ENCODE measurements around the gene TRAPPC10.

Gene TRAPPC10, protein sequence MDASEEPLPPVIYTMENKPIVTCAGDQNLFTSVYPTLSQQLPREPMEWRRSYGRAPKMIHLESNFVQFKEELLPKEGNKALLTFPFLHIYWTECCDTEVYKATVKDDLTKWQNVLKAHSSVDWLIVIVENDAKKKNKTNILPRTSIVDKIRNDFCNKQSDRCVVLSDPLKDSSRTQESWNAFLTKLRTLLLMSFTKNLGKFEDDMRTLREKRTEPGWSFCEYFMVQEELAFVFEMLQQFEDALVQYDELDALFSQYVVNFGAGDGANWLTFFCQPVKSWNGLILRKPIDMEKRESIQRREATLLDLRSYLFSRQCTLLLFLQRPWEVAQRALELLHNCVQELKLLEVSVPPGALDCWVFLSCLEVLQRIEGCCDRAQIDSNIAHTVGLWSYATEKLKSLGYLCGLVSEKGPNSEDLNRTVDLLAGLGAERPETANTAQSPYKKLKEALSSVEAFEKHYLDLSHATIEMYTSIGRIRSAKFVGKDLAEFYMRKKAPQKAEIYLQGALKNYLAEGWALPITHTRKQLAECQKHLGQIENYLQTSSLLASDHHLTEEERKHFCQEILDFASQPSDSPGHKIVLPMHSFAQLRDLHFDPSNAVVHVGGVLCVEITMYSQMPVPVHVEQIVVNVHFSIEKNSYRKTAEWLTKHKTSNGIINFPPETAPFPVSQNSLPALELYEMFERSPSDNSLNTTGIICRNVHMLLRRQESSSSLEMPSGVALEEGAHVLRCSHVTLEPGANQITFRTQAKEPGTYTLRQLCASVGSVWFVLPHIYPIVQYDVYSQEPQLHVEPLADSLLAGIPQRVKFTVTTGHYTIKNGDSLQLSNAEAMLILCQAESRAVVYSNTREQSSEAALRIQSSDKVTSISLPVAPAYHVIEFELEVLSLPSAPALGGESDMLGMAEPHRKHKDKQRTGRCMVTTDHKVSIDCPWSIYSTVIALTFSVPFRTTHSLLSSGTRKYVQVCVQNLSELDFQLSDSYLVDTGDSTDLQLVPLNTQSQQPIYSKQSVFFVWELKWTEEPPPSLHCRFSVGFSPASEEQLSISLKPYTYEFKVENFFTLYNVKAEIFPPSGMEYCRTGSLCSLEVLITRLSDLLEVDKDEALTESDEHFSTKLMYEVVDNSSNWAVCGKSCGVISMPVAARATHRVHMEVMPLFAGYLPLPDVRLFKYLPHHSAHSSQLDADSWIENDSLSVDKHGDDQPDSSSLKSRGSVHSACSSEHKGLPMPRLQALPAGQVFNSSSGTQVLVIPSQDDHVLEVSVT

DNA sequence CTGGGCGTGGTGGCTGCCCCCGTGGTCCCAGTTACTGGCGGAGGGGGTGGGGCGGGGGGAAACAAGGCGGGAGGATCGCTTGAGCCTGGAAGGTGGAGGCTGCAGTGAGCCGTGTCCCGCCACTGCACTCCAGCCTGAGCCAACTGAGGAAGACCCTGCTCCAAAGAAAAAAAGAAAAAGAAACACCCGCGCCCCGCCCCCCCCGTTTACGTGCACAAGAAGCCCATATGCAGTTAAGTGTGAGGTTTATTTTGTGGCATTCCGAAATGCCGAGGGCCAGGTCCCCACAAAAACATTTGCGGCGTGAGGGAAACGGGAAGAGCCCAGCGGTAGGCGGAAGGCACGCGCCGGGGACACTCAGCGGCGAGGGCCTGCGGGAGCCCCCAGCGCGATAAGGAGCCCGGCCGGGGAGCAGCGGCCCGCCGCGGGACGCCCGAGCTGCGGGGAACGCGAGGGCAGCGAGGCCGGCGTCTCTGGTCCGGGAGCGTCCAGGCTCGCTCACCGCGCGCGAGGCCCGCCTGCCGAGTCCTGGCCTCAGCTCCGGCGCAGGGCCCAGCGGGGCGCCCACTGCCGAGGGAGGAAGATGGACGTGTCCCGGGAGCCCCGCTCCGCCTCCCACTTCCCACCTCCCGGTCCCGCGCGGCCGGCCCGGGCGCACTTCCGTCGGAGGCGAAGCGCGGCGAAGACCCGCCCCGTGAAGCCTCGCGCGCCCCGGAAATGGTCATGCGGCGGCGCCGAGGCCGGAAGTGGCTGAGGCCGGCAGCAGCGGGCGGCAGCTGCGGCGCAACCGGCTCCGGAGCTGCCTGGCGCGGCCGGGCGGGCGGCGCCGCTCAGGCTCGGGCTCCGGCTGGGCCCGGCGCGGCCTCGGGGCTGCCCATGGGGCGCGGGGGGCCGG lies at the start of gene TRAPPC10:
TRAPPC10 (plus strand) TSS at position 731 of the 895 bp plus-strand sequence. CDS start 185 bp downstream, outside the sequence.
- DNase-seq (ENCODE audit: low read depth in 2 of 2): peak; percentile 52 to 76

DNA sequence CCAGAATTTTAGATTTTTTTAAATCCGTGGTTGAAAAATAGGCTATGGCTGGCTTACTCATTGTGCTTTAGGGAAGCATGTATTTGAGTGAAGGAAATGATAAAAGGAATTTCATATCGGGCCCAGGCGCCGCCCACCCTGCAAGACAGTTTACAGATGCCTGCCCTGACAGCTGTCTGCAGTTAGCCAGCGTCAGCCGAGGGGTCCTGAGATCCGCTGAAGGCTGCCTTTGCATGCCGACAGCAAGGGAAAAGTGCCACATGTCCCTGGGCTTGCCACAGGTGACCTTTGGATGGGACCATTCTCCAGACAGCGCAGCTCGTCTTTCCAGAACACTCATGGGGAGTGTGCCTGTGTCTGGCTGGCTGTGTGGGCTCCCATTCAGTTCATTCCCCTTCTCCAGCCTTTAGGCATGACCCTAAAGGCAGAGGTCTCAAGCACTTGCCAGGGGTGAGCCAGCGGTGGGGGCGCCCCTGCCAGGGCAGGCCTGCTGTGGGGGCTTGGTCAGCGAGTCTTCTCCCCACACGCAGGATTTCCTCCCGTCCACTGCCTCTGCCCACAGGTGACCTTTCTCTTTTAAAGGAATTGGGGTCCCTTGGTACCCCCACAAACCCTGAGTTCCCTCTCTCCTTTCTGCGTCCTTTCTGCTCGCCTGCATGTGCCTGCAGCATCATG lies 46.1 kb upstream of the TRAPPC10 start:
- no peak for DNase-seq (ENCODE audit: low read depth in 2 of 2)

DNA sequence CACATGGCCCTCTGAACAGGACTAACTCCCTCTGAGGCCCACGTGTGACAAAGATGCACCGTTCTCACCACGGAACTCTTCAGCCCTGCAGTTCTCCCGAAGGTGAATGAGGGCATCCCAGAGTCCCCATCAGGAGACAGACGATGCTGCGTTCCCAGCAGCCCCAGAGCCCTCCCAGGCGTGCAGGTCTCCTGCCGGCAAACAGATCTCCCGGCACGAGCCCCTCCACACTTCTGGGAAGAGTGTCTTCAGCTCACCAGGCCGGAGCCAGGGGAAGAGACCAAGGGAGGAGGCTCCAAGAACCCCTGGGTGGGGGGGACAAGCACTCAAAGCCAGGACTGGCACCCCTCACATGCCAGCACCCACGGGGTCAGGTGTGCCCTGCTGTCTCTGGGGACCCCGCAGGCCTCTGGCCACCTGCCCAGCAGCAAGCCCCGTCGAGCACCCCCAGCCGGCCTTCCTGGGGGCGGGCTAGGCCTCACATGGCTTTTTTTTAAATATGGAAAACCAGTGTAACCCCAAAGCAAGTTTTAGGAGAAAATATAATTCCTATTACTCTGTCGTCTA lies 45.1 kb upstream of the TRAPPC10 start:
- DNase-seq (ENCODE audit: low read depth in 2 of 2): no peak

DNA sequence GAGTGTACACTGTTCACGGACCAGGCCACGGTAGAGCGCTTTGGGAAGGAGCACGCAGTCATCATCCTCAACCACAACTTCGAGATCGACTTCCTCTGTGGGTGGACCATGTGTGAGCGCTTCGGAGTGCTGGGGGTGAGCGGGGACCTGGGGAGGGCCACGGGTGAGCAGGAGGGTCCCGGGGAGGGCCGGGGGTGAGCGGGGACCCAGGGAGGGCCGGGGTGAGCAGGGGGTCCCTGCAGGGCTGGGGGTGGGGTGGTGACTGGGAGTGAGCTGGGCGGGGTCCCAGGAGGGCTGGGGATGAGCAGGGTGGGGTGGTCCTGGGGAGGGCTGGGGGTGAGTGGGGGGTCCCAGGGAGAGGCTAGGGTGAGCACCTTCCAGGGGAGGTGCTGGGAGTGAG lies 44.1 kb upstream of the TRAPPC10 start:
- DNase-seq (ENCODE audit: low read depth in 2 of 2): no peak

GRCh38 chr21:43968410-43969114 lies 43.5 kb upstream of the TRAPPC10 start:
- DNase-seq (ENCODE audit: low read depth in 2 of 2): no peak

- DNase-seq (ENCODE audit: low read depth in 2 of 2): no peak
Measured at GRCh38 chr21:43969115-43969444, 43.0 kb upstream of the TRAPPC10 start.

DNA sequence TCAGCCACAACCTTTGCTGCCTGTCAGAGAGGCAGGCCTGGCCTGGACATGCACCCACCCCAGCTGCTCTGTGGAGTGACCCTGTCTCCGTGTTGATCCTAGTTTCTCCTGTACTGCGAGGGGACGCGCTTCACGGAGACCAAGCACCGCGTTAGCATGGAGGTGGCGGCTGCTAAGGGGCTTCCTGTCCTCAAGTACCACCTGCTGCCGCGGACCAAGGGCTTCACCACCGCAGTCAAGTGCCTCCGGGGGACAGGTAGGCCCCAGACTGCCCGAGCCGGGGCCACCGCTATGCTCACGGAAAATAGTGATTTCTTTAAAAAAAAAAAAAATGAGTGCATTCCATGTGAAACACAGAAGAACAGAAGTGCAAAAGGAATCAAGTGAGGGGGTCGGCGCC lies 41.6 kb upstream of the TRAPPC10 start:
- no peak for DNase-seq (ENCODE audit: low read depth in 2 of 2)

DNA sequence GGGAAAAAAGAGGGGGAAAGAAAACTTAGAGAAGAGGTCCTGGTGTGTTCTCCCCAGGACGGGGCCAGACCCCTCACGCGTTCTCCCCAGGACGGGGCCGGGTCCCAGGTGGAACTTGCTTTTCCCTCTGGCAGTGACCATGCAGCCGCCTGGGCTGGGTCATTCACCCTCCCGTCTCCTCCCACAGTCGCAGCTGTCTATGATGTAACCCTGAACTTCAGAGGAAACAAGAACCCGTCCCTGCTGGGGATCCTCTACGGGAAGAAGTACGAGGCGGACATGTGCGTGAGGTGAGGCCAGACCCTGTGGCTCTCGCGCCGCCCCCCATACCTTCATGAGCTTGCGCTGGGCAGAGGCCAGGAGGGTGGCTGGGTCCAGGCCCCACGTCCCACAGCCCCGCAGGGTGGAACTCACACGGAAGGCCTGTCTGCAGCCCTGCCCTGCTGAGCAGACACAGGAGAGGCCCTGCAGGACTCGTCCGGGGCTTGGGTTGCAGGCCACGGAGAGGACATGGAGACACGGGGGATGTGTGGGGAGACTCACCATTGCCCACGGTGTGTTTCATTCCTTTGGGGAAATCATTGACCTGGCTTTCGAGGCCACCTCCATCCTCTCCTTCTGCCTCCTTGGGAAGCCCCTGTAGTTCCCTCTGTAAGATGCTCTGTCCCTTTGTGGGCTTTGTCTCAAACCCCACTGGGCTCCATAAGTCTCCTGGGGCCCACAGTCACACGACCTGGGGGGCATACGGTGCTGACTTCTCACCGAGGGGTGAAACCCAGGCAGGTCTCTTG lies 40.7 kb upstream of the TRAPPC10 start:
- DNase-seq (ENCODE audit: low read depth in 2 of 2): no peak

- no peak for DNase-seq (ENCODE audit: low read depth in 2 of 2)
Measured at GRCh38 chr21:43971992-43972255, 40.2 kb upstream of the TRAPPC10 start.

DNA sequence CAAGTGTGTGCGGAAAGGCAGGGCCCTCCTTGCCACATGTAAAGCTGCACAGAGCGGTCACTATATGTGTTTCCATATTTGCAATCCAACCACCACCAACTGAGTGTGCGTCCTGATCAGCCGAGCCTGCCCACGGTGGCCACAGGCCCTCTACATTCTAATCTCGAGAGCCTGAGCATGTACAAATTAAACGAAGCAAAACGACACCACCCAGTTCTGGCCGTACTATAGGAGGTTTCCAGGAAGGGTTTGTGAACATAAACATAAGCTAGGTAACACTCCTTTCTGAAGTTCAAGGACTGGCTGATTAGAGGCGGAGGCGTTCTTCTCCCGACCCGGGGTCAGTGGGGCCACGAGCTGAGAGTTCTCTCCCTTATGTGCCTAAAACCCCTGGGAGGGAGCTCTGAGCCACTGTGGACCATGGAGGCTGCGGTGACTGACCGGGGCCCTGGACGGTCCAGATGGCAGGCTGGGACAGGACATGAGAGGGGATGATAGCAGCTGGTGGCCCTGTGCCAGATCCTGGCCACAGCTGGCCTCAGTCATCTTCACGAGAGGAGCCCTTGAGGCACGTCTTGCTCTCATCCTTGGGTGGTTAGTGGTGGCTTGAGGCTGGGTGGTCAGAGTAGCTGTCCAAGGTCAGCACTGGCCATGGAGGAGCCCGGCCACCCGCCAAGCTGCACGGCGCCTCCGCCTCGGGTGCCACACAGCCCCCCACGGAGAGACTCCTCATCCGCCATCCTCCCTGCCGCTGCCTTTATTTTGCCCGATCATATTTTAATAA lies 39.1 kb upstream of the TRAPPC10 start:
- DNase-seq (ENCODE audit: low read depth in 2 of 2): no peak

- no peak for DNase-seq (ENCODE audit: low read depth in 2 of 2)
Measured at GRCh38 chr21:43973634-43973955, 38.5 kb upstream of the TRAPPC10 start.

DNA sequence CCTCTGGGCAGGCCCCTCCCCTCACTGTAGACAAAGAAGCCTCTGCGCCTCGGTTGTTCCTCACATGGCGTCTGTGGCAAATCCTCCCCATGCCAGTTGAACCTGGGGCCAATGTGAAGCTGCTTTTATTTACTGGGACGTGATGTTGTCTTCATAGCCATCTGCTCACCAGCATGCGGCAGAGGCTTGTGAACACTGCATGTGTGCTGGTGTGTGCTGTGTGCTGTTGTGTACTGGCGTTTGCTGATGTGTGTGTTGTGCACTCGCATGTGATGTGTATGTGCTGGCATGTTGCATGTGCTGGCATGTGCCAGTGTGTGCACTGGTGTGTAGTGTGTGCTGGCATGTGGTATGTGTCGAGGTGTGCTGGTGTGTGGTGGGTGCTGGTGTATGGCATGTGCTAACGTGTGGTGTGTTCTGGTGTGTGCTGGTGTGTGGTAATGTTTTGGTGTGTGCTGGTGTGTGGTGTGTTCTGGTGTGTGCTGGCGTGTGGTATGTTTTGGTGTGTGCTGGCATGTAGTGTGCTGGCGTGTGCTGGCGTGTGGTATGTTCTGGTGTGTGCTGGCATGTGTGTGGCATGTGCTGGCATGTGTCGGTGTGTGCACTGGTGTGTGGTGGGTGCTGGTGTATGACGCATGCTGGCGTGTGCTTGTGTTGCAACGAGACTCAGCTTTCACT lies 37.2 kb upstream of the TRAPPC10 start:
- no peak for DNase-seq (ENCODE audit: low read depth in 2 of 2)

DNA sequence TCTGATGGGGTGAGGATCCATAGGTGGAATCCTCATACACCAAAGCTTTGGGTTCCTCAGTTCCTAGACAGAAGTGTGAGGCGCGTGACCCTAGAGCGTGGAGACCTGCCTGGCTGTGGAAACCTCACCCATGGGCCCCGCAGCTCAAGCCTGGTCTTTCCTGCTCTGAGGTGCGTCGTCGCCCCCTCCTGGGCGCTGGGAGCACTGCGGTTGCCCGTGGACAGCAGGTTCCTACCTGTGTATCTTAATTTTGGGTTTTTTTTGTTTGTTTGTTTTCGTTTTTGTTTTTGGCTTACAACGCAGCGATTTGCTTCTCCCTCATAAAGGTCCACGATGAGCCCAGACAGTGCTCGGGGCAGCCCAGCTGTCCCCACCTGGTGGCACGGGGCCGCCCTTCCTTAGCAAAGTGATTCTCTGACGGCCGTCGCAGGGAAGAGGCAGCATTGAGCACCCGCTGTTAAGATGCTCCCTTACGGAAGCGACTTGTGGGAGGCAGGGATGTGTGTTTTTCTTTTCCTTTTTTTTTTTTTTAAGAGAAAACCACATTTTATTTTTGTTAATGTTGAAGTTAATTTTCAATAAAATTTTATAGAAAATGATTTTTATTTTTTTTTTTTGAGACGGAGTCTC lies 36.5 kb upstream of the TRAPPC10 start:
- peak; percentile 63 to 81 for DNase-seq (ENCODE audit: low read depth in 2 of 2)

DNA sequence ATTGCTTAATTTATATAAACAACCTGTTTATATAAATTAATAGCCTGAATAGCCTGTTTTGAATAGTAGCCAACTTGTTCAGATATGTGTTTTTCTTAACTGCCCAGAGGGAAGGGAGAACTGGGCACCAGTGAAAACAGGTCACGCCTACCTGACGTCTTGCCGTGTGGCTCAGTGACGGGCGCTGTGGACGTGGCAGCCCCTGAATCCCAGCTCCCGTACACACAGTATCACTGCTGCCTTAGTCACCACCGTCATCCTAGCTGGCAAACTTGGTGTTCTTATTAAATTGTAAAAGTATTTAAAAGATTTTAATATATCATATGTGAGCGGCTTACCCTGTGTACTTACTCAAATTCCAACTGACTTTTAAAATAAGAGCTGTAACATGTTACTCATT lies 35.4 kb upstream of the TRAPPC10 start:
- no peak for DNase-seq (ENCODE audit: low read depth in 2 of 2)

- no peak for DNase-seq (ENCODE audit: low read depth in 2 of 2)
Measured at GRCh38 chr21:43978060-43978459, 34.0 kb upstream of the TRAPPC10 start.

GRCh38 chr21:43979654-43980053 lies 32.5 kb upstream of the TRAPPC10 start:
- no peak for DNase-seq (ENCODE audit: low read depth in 2 of 2)

DNA sequence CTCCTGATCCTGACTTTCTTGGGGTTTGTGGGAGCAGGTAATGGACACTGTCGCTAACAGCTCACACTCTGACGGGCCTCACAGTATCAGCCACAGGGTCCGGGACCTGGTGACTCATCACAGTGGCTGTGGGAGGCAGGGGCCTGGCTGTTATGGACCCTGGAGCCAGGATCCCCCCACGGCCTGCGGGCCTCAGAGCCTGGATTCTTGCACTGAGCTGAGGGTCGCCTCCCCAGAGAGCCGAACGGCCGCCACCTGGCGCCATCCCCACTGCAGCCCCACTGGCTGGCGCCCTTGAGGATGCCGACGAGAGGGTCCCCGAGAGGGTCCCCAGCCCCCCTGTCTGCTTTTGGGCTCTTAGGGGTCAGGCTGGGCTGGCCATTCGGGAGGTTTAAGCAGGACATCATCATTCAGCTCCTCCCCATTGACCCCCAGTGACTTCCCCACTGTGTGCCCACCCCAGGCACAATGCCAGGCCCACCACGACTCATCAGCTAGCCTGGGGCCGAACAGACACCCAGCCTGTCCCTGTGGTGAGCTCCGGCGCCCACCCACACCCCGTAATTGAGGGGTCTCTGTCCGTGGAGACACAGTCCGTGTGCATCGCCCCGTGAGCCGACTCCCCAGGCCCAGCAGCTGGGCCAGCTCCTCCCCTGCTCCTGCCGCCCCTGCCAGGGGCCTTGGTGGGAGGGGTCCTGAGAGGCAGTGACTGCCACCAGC lies 30.8 kb upstream of the TRAPPC10 start:
- no peak for DNase-seq (ENCODE audit: low read depth in 2 of 2)

Measured in stimulated activated CD4-positive, alpha-beta T cell treated with anti-CD3 and anti-CD28 coated beads, Interleukin-15, amount 100 ng/mL, for 48 hours (primary cell).